GM12873 (cell line): ENCODE results near the gene VWA8.

Source experiments
- CTCF ChIP-seq: IDR thresholded peaks from 2 replicates; pipeline ENCODE4 v1.5.1; 2012; ENCODE audit warnings: low read depth, mild to moderate bottlenecking, moderate library complexity, low read length, control low read depth; ENCODE audit not compliant: insufficient read depth; ENCODE audit errors: missing control alignments

Gene VWA8

GRCh38 chr13:41627425-41627824 is 333.5 kb downstream of the VWA8 start:
- no peak for TF ChIP-seq CTCF

DNA sequence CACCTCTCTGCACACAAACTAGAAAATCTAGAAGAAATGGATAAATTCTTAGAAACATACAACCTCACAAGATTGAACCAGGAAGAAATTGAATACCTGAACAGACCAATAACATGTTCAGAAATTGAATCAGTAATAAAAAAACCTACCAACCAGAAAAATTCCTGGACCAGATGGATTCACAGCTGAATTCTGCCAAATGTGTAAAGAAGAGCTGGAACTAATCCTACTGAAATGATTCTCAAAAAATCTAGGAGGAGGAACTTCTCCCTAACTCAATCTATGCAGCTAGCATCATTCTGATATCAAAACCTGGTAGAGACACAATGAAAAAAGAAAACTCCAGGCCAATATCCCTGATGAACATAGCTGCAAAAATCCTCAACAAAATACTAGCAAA is 336.9 kb downstream of the VWA8 start:
- TF ChIP-seq CTCF: no peak

DNA sequence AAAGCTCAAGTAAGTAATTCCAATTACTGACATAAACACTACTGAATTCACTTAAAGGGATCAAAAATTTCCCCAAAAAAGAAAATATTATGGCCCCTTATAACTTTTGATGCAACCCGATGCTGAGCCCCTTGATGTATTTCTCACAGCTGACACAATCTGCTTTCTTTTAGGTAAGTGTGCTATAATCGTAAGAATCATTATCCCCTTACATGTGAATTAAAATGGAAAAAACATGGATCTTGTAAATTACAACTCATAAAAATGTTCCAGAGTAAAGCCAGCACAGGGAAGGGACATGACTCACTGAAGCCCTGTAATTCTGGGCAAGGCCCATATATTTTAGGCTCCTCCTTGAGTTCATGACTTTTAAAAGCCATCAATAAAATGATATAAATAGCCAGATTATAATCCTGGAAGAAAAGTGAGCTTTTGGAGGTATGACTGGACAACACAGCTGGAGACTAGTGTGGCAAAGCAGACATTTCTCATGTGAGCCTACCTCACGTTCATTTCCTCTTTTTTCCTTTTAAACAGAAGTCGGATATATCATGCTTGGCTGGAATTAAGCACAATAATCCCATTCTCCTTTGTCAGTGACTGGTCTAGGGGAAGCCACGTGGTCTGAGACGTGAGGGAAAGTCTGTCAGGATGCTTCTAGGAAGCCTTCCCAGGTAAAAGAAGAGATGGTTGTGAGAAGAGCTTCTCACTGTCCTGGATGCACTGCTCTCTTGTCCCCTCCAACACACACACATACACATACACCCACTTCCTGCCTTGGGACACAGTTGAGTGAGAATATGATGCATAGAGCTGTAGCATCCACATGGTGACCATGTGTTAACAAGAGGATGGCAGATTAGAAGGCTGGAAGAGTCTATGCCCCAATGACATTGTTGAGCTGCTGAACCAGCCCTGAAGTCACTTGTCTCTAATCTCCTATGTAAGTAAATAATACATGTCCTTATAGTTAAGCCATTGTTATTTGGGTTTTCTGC is 338.2 kb downstream of the VWA8 start:
- TF ChIP-seq CTCF: no peak

DNA sequence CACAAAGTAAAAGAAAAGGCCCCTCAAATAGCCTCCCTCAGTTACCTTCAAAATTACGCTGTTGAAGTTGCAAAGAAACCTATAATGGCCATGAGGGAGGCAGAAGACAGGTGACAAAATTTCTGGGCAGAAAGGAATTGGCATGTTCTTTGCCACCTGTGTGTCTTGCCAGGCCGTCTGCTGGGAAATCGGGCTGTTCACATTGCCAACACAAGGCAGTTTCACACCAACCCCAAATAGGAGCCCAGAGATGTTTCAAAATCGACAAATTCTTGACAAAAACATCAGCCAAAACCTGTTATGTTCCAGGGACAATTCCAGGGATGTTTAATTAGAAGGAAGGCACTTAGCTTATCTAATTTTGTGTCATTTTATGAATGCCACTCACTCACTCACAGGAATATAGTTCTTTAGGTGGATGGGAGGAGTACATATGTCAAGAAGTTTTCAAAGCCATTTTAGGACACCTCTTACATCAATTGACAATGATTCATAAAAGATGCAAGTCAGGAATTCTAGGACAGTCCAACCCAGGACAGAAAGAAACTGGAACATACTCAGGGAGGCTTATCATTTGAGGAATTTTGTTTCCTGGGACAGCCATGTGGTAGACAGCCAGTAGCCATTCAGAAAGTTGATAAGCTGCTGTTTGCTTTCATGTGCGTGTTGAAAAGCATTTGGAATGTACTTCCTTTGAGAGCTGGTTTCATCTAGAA is 339.0 kb downstream of the VWA8 start:
- TF ChIP-seq CTCF: no peak

- no peak for TF ChIP-seq CTCF
These were observed 344.8 kb downstream of the VWA8 start for GRCh38 chr13:41616151-41616550.

GRCh38 chr13:41615528-41615855 is 345.4 kb downstream of the VWA8 start:
- TF ChIP-seq CTCF: no peak
